ENCODE data around the gene USP40.

- TF ChIP-seq SP1 (IDR thresholded peaks at IDR 0.05) (no peak), FOXA1 (IDR thresholded peaks at IDR 0.05) (no peak), LEF1 (IDR thresholded peaks at IDR 0.05; ENCODE audit: borderline replicate concordance) (no peak), HDGF (IDR thresholded peaks at IDR 0.05; ENCODE audit: borderline replicate concordance) (no peak), BHLHE40 (IDR thresholded peaks at IDR 0.05; ENCODE audit: borderline replicate concordance) (no peak)
- TF ChIP-seq, protein P1, sequence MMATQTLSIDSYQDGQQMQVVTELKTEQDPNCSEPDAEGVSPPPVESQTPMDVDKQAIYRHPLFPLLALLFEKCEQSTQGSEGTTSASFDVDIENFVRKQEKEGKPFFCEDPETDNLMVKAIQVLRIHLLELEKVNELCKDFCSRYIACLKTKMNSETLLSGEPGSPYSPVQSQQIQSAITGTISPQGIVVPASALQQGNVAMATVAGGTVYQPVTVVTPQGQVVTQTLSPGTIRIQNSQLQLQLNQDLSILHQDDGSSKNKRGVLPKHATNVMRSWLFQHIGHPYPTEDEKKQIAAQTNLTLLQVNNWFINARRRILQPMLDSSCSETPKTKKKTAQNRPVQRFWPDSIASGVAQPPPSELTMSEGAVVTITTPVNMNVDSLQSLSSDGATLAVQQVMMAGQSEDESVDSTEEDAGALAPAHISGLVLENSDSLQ (IDR thresholded peaks at IDR 0.05) = no peak
Measured at GRCh38 chr2:233530381-233530780, 36.2 kb downstream of the USP40 start.

All from HEK293T (cell line).